ENCODE measurements around the gene SHLD1.

Gene SHLD1

GRCh38 chr20:5730131-5730530 lies 20.1 kb upstream of the SHLD1 start:
- TF ChIP-seq NFIC (IDR thresholded peaks at IDR 0.05) (no peak), FOXM1 (IDR thresholded peaks at IDR 0.05; ENCODE audit: borderline replicate concordance, low read depth) (no peak)

DNA sequence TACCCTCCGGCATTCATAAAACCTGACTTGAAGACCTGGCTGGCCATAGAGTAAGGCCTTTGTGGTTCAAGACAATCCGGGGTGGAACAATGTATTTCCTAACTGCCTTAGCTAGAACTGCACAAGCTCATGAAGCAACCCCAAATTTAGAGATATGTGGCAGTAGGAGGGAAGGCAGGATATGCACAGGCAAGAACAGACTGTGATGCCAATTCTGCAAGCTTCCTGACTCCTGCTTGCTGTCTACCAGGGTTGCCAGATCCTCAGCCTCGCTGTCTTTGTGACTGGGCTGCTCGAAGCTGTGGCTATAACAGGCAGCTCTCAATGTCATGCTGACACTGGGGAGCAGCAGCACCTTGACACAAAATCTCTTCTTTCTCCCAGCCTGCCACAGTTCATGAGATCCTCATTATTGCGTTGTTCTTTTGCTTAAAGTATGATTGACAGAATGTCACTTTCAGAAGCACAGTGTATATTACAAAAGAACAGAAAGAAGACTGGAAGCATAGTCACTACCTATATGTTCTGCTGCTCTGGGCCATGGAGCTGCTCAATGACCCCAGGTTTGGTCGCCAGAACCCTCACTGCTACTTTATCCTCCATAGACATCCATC lies 18.3 kb upstream of the SHLD1 start:
- TF ChIP-seq EP300 (IDR thresholded peaks at IDR 0.05; ENCODE audit: borderline replicate concordance) (no peak), TCF12 (IDR thresholded peaks at IDR 0.05; ENCODE audit: low read depth) (no peak), TEAD4 (IDR thresholded peaks at IDR 0.05) (no peak), YY1 (IDR thresholded peaks at IDR 0.05; ENCODE audit: low read depth) (no peak), RAD21 (IDR thresholded peaks at IDR 0.05; ENCODE audit: low read depth) (no peak), ZBTB7A (IDR thresholded peaks at IDR 0.05; ENCODE audit: low read depth) (no peak), MAX (IDR thresholded peaks at IDR 0.05) (no peak), EGR1 (IDR thresholded peaks at IDR 0.05) (no peak), CREB1 (IDR thresholded peaks at IDR 0.05; ENCODE audit: low read depth) (no peak), USF1 (IDR thresholded peaks at IDR 0.05) (no peak), CEBPB (IDR thresholded peaks at IDR 0.05) (no peak), TAF1 (IDR thresholded peaks at IDR 0.05; ENCODE audit: low read depth) (no peak), NFIC (IDR thresholded peaks at IDR 0.05) (no peak), REST (IDR thresholded peaks at IDR 0.05; ENCODE audit: low read depth) (no peak), FOXM1 (IDR thresholded peaks at IDR 0.05; ENCODE audit: borderline replicate concordance, low read depth) (no peak)

- TF ChIP-seq ZBTB7A (IDR thresholded peaks at IDR 0.05; ENCODE audit: low read depth) (no peak), CEBPB (IDR thresholded peaks at IDR 0.05) (no peak), YY1 (IDR thresholded peaks at IDR 0.05; ENCODE audit: low read depth) (no peak), TCF12 (IDR thresholded peaks at IDR 0.05; ENCODE audit: low read depth) (no peak), MAX (IDR thresholded peaks at IDR 0.05) (no peak), NFIC (IDR thresholded peaks at IDR 0.05) (no peak), TAF1 (IDR thresholded peaks at IDR 0.05; ENCODE audit: low read depth) (no peak), USF1 (IDR thresholded peaks at IDR 0.05) (no peak)
These were observed 15.6 kb upstream of the SHLD1 start for GRCh38 chr20:5734602-5735001.

GRCh38 chr20:5735845-5736510 lies 14.2 kb upstream of the SHLD1 start:
- no peak for TF ChIP-seq REST (IDR thresholded peaks at IDR 0.05; ENCODE audit: low read depth)
- TF ChIP-seq CREB1 (IDR thresholded peaks at IDR 0.05; ENCODE audit: low read depth), result no peak
- TF ChIP-seq EP300 (IDR thresholded peaks at IDR 0.05; ENCODE audit: borderline replicate concordance), result no peak
- TF ChIP-seq USF1 (IDR thresholded peaks at IDR 0.05), result no peak
- no peak for TF ChIP-seq ZBTB7A (IDR thresholded peaks at IDR 0.05; ENCODE audit: low read depth)
- no peak for TF ChIP-seq MAX (IDR thresholded peaks at IDR 0.05)
- TF ChIP-seq FOXM1 (IDR thresholded peaks at IDR 0.05; ENCODE audit: borderline replicate concordance, low read depth), result no peak

GRCh38 chr20:5737619-5737953 lies 12.6 kb upstream of the SHLD1 start:
- TF ChIP-seq RAD21 (IDR thresholded peaks at IDR 0.05; ENCODE audit: low read depth), result no peak
- TF ChIP-seq YY1 (IDR thresholded peaks at IDR 0.05; ENCODE audit: low read depth), result no peak
- TF ChIP-seq CEBPB (IDR thresholded peaks at IDR 0.05), result no peak

DNA sequence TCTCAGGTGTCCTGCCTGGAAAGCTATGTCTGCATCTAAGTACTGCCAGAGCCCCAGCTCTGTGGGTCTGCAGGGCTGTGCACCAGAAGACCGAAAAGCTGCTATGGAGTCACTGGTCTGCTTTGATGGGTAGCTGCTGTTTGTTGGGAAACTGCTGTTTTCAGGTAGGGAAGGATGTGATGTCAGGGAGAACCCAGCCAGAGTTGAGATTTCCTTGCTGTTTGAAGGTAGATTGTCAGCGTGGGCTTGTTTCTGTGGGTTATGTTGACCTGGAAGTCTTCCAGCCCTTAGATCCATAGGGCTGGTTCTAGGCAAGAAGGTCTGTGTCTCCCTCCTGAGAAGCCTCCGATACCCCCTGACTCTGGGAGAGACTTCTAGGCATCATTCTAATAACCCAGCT lies 12.2 kb upstream of the SHLD1 start:
- TF ChIP-seq NFIC (IDR thresholded peaks at IDR 0.05), result no peak
- TF ChIP-seq MAX (IDR thresholded peaks at IDR 0.05), result no peak
- TF ChIP-seq CEBPB (IDR thresholded peaks at IDR 0.05), result no peak
- TF ChIP-seq YY1 (IDR thresholded peaks at IDR 0.05; ENCODE audit: low read depth), result no peak
- TF ChIP-seq REST (IDR thresholded peaks at IDR 0.05; ENCODE audit: low read depth), result no peak
- no peak for TF ChIP-seq CREB1 (IDR thresholded peaks at IDR 0.05; ENCODE audit: low read depth)
- no peak for TF ChIP-seq TAF1 (IDR thresholded peaks at IDR 0.05; ENCODE audit: low read depth)
- no peak for TF ChIP-seq EGR1 (IDR thresholded peaks at IDR 0.05)
- TF ChIP-seq RAD21 (IDR thresholded peaks at IDR 0.05; ENCODE audit: low read depth), result no peak
- no peak for TF ChIP-seq EP300 (IDR thresholded peaks at IDR 0.05; ENCODE audit: borderline replicate concordance)
- TF ChIP-seq FOXM1 (IDR thresholded peaks at IDR 0.05; ENCODE audit: borderline replicate concordance, low read depth), result no peak
- TF ChIP-seq USF1 (IDR thresholded peaks at IDR 0.05), result no peak
- TF ChIP-seq TEAD4 (IDR thresholded peaks at IDR 0.05), result no peak
- TF ChIP-seq TCF12 (IDR thresholded peaks at IDR 0.05; ENCODE audit: low read depth), result no peak
- TF ChIP-seq ZBTB7A (IDR thresholded peaks at IDR 0.05; ENCODE audit: low read depth), result no peak

All from Ishikawa (cell line).